Measurements from ENCODE around the gene SOX13.

GRCh38 chr1:204116539-204116938 lies 43.6 kb downstream of the SOX13 start:
- TF ChIP-seq CTCF (IDR thresholded peaks at IDR 0.05) (no peak), EP300 (IDR thresholded peaks at IDR 0.05) (no peak)
